HepG2 (cell line): Measurements from ENCODE around the gene ATP6V0D1. TPM values are rescaled to one million over a fixed set of nuclear protein-coding genes. Genes with fewer than 3 reads are reported as not detected.
A peak's percentile ranks its signal among the peaks of the same experiment; 100 is the strongest.

Source experiments
- ATAC-seq: fragments of 200-7000 bp; cut with Tn5 transposase; 3 replicates; pipeline ENCODE4 v1.9.1; 2020; ENCODE audit warnings: mild to moderate bottlenecking, moderate library complexity
- BruUV-seq: library from RNA; stranded (reverse); fragments of 400-500 nt; replicated peaks from 2 replicates; lab custom pipeline; 2021; lab: Mats Ljungman, UMichigan
- CTCF ChIA-PET: fragments of 300-600 bp; formaldehyde crosslinking; extraction: SDS; loops from one replicate; lab custom pipeline; 2021; ENCODE audit warnings: low total read pairs, inconsistent platforms, low intra/inter-chr PET ratio; lab: Yijun Ruan, JAX
- POLR2A ChIA-PET: fragments of 350-600 bp; sonication (Branson Sonifier 250); formaldehyde crosslinking; loops from one replicate; lab custom pipeline; 2020; ENCODE audit warnings: antibody characterized with exemption, inconsistent platforms; lab: Yijun Ruan, JAX
- DNase-seq: peaks from one replicate; pipeline ENCODE4 v3.0.0-alpha.2; 2015; ENCODE audit warnings: low spot score
- FAIRE-seq: peaks from 3 replicates; lab custom pipeline; 2011; peaks lifted over from hg19 to GRCh38; lab: Jason Lieb, UNC
- H2AFZ ChIP-seq: one replicate; pipeline ENCODE4 v1.6.1; 2011; ENCODE audit warnings: low read length, inconsistent platforms
- H3K27ac ChIP-seq: fragments of 300-600 bp; 3 replicates; pipeline ENCODE4 v1.8.0; 2011; ENCODE audit warnings: mixed run types, mild to moderate bottlenecking, mixed read lengths, low read length, inconsistent platforms; ENCODE audit not compliant: insufficient read depth; ENCODE audit errors: extremely low read length
- H3K27me3 ChIP-seq, 2 experiments: fragments of 200-600 bp in 1 of 2; 2 replicates in 1 of 2; 3 replicates in 1 of 2; pipeline versions ENCODE4 v1.6.0 to v1.8.0; 2011; ENCODE audit warnings: low read length in 2 of 2, mild to moderate bottlenecking in 2 of 2, moderate library complexity in 2 of 2, inconsistent platforms in 1 of 2; ENCODE audit not compliant: insufficient read depth in 2 of 2, control insufficient read depth in 1 of 2
- H3K36me3 ChIP-seq, 2 experiments: fragments of 200-600 bp in 1 of 2; replicated peaks in 1 of 2; 2 replicates in 1 of 2; 3 replicates in 1 of 2; pipeline versions ENCODE4 v1.5.1 to v1.8.0; 2011; ENCODE audit warnings: low read length in 2 of 2, inconsistent platforms in 1 of 2; ENCODE audit not compliant: insufficient read depth in 2 of 2, control insufficient read depth in 1 of 2
- H3K4me1 ChIP-seq: 2 replicates; pipeline ENCODE4 v1.5.1; 2012; ENCODE audit warnings: low read length, inconsistent platforms; ENCODE audit not compliant: insufficient read depth
- H3K4me2 ChIP-seq: 2 replicates; pipeline ENCODE4 v1.6.0; 2011; ENCODE audit warnings: low read depth, low read length, inconsistent platforms
- H3K4me3 ChIP-seq, 3 experiments: fragments of 200-600 bp in 1 of 3; sonication (generic), shearing (Covaris generic) in 1 of 3; replicated peaks in 1 of 3; 2 replicates each; pipeline ENCODE4 v1.5.1; 2011 to 2016; ENCODE audit warnings: low read length in 3 of 3, inconsistent platforms in 2 of 3, low read depth in 2 of 3, mild to moderate bottlenecking in 2 of 3, control low read depth in 1 of 3, mixed read lengths in 1 of 3; ENCODE audit not compliant: insufficient read depth in 1 of 3
- H3K79me2 ChIP-seq: one replicate; pipeline ENCODE4 v1.6.1; 2011; ENCODE audit warnings: low read length, inconsistent platforms; ENCODE audit not compliant: insufficient read depth
- H3K9ac ChIP-seq: 2 replicates; pipeline ENCODE4 v1.6.0; 2011; ENCODE audit warnings: mild to moderate bottlenecking, low read depth, low read length, inconsistent platforms; ENCODE audit not compliant: insufficient read depth
- H3K9me3 ChIP-seq: 2 replicates; pipeline ENCODE4 v1.5.1; 2012; ENCODE audit warnings: mild to moderate bottlenecking, low read length
- H4K20me1 ChIP-seq: 2 replicates; pipeline ENCODE4 v1.6.0; 2011; ENCODE audit warnings: inconsistent platforms, mild to moderate bottlenecking, low read length, moderate library complexity; ENCODE audit not compliant: insufficient read depth
- CEBPG ChIP-seq: IDR thresholded peaks from 2 replicates; pipeline ENCODE4 v1.6.1; 2016
- CHCHD3 ChIP-seq: sonication (generic); formaldehyde crosslinking; IDR thresholded peaks from 2 replicates; pipeline ENCODE4 v1.8.0; 2022; ENCODE audit warnings: mild to moderate bottlenecking, missing genetic modification reagents, moderate library complexity
- ELF1 ChIP-seq: sonication (generic); formaldehyde crosslinking; IDR thresholded peaks from 2 replicates; pipeline ENCODE4 v1.4.0; 2020; ENCODE audit warnings: missing genetic modification reagents
- ERF ChIP-seq: IDR thresholded peaks from 2 replicates; pipeline ENCODE4 v1.6.1; 2018; ENCODE audit warnings: missing biosample characterization, missing genetic modification reagents
- IKZF1 ChIP-seq: fragments of 450-650 bp; IDR thresholded peaks from 2 replicates; pipeline ENCODE4 v1.7.1; 2016
- PHF8 ChIP-seq: sonication (generic); formaldehyde crosslinking; IDR thresholded peaks from 2 replicates; pipeline ENCODE4 v1.5.0; 2020; ENCODE audit warnings: missing genetic modification reagents
- REL ChIP-seq: sonication (generic); formaldehyde crosslinking; conservative IDR thresholded peaks from 2 replicates; pipeline ENCODE4 v1.8.0; 2022; ENCODE audit warnings: mild to moderate bottlenecking, missing genetic modification reagents, moderate library complexity
- THAP11 ChIP-seq: IDR thresholded peaks from 2 replicates; pipeline ENCODE4 v1.6.1; 2016; ENCODE audit warnings: missing biosample characterization, missing genetic modification reagents
- YEATS2 ChIP-seq: sonication (generic); formaldehyde crosslinking; IDR thresholded peaks from 2 replicates; pipeline ENCODE4 v1.4.0; 2020; ENCODE audit warnings: missing genetic modification reagents, borderline replicate concordance
- ZFP36L2 ChIP-seq: sonication (generic); formaldehyde crosslinking; IDR thresholded peaks from 2 replicates; pipeline ENCODE4 v1.4.0; 2020; ENCODE audit warnings: missing genetic modification reagents
- ZNF263 ChIP-seq: sonication (generic); formaldehyde crosslinking; IDR thresholded peaks from 2 replicates; pipeline ENCODE4 v1.4.0; 2020; ENCODE audit warnings: missing genetic modification reagents
- ZNF557 ChIP-seq: sonication (generic); formaldehyde crosslinking; IDR thresholded peaks from 2 replicates; pipeline ENCODE4 v1.4.0; 2020; ENCODE audit warnings: missing genetic modification reagents
- ZNF615 ChIP-seq: sonication (generic); formaldehyde crosslinking; IDR thresholded peaks from 2 replicates; pipeline ENCODE4 v1.5.0; 2020; ENCODE audit warnings: mild to moderate bottlenecking, missing genetic modification reagents, borderline replicate concordance
- ZNF761 ChIP-seq: sonication (generic); formaldehyde crosslinking; conservative IDR thresholded peaks from 2 replicates; pipeline ENCODE4 v1.4.0; 2020; ENCODE audit warnings: mild to moderate bottlenecking, missing genetic modification reagents
- ZZZ3 ChIP-seq: sonication (generic); formaldehyde crosslinking; IDR thresholded peaks from 2 replicates; pipeline ENCODE4 v1.4.0; 2020; ENCODE audit warnings: missing genetic modification reagents, mild to moderate bottlenecking, borderline replicate concordance
- WGBS: methylation state at CpG from one replicate; pipeline ENCODE4 v1.1.6; 2017; ENCODE audit warnings: low lambda C conversion rate; 5-methylcytosine and 5-hydroxymethylcytosine counted together
- in situ Hi-C: cut with HindIII; loops from 2 replicates; pipeline ENCODE4 v1.10.0; 2017; ENCODE audit warnings: low pct_unique_long_range_greater_than_20kb; ENCODE audit not compliant: extremely low pct_ligation_motif_present
- intact Hi-C: fragments of 100-400 bp; cut with micrococcal nuclease; formaldehyde crosslinking; loops from one replicate; pipeline ENCODE4 v1.10.0; 2022; ENCODE audit not compliant: unreplicated experiment
- polyA plus RNA-seq, 8 experiments: library from polyadenylated mRNA; depleted of rRNA in 3 of 8; stranded (reverse) in 7 of 8; unstranded in 1 of 8; fragments of >200 nt; fragmentation: Illumina TruSeq in 4 of 8; extraction: Trizol in 4 of 8; gene quantifications; 2 replicates each; pipeline versions ENCODE4 v1.2.1 to v1.2.3, GENCODE V29; 2011 to 2016; ENCODE audit warnings: low read depth in 4 of 8, missing spikeins in 1 of 8, mixed read lengths in 1 of 8; ENCODE audit not compliant: insufficient read depth in 1 of 8
- total RNA-seq, 5 experiments: library from RNA; depleted of rRNA; stranded (reverse); fragments of >200 nt; fragmentation: Illumina TruSeq; extraction: Trizol; gene quantifications; 2 replicates each; pipeline ENCODE4 v1.2.3, GENCODE V29; 2016; ENCODE audit warnings: low read depth in 1 of 5
- TF ChIP-seq, protein P1 (sequence below): conservative IDR thresholded peaks from 2 replicates; pipeline ENCODE4 v1.6.1; 2018; ENCODE audit warnings: missing genetic modification reagents
- TF ChIP-seq, protein P2 (sequence below): sonication (generic); formaldehyde crosslinking; IDR thresholded peaks from 2 replicates; pipeline ENCODE4 v1.5.0; 2020; ENCODE audit warnings: mild to moderate bottlenecking, missing genetic modification reagents, moderate library complexity
- TF ChIP-seq, protein P3 (sequence below): sonication (generic); formaldehyde crosslinking; IDR thresholded peaks from 2 replicates; pipeline ENCODE4 v1.5.0; 2020; ENCODE audit warnings: missing genetic modification reagents
- TF ChIP-seq, protein P4 (sequence below): sonication (generic); formaldehyde crosslinking; IDR thresholded peaks from 2 replicates; pipeline ENCODE4 v1.9.0; 2021; ENCODE audit warnings: missing genetic modification reagents, mild to moderate bottlenecking, borderline replicate concordance

Gene ATP6V0D1
- total and polyA plus RNA-seq, 2 of the 13 experiments (the other 11 are each of a cell fraction or from before 2014, with no cell fraction given) = 51.1 to 61.3 TPM

DNA sequence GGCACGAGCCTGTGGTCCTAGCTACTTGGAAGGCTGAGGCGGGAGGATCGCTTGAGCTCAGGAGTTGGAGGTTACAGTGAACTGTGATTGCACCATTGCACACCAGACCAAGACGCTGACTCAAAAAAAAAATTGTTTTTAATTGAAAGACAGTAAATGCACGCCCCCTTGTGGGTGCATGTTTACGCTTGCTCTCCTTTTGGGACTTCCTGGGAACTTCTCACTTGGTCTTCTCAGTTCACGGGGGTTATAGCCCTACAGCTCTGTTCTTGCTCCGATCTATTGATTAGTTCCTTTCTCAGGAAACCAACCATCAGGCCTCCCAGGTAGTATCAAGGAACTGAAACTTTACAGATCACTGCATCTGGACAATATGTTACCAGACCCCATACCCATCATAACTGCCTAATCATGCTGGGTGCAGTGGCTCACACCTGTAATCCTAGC, 33.4 kb upstream of the ATP6V0D1 start:
- no TSS peak for BruUV-seq
- H4K20me1 ChIP-seq = no peaks in the 10 kb centered on the region
- H3K9me3 ChIP-seq = no peaks in the 10 kb centered on the region
- H3K27me3 ChIP-seq = peaks cover 0 to 12% of the 10 kb centered on the region in 2 experiments; a peak in 1 of 5 replicates
- H3K79me2 ChIP-seq = no peaks in the 10 kb centered on the region
- FAIRE-seq (peak; percentile 94), ATAC-seq (peak; percentile 57), DNase-seq (peak; percentile 87)
- intact Hi-C loops = loop anchor here (1.0 kb wide), 3 partner anchors 20 to 89 kb away; partner anchors contain the start of gene ATP6V0D1
- WGBS = under 1% methylated on average over 8 of the region's 8 CpGs
- ChIA-PET CTCF (interaction anchor here (0.8 to 4.2 kb wide), 5 partner anchors 13 to 33 kb away, joined by 3 to 46 read pairs (median 4); partner anchors contain the start of gene ATP6V0D1), POLR2A (interaction anchor here (0.6 to 1.5 kb wide), 3 partner anchors 33 to 146 kb away, joined by 3 to 8 read pairs (median 3); partner anchors contain the start of genes ACD and ATP6V0D1)
- no peaks in the 10 kb centered on the region for H3K36me3 ChIP-seq
- peak overlapping the region; percentile 34 for H3K4me2 ChIP-seq
- in situ Hi-C loops = no loop called here
- H3K9ac ChIP-seq = no peak overlapping the region
- H3K27ac ChIP-seq = no peak overlapping the region
- no peak overlapping the region for H2AFZ ChIP-seq
- no peak overlapping the region for H3K4me3 ChIP-seq
- peaks cover 19% of the 10 kb centered on the region for H3K4me1 ChIP-seq
- TF ChIP-seq IKZF1 (no peak), YEATS2 (CRISPR knock-in tag) (0 out of 2 replicates have a peak, but pooled peaks have one; percentile 27), CHCHD3 (CRISPR knock-in tag) (no peak), ZFP36L2 (no peak), ZNF557 (no peak), ELF1 (peak; percentile 32; the same call in 1 of the 2 replicates), ZNF615 (CRISPR knock-in tag) (no peak), THAP11 (CRISPR knock-in tag) (0 out of 2 replicates have a peak, but pooled peaks have one; percentile 24), ZZZ3 (CRISPR knock-in tag) (no peak), CEBPG (CRISPR knock-in tag) (peak; percentile 73), ZNF761 (no peak), PHF8 (CRISPR knock-in tag) (no peak), ERF (CRISPR knock-in tag) (no peak), REL (CRISPR knock-in tag) (no peak), ZNF263 (0 out of 2 replicates have a peak, but pooled peaks have one; percentile 24)
- TF ChIP-seq, protein P1, sequence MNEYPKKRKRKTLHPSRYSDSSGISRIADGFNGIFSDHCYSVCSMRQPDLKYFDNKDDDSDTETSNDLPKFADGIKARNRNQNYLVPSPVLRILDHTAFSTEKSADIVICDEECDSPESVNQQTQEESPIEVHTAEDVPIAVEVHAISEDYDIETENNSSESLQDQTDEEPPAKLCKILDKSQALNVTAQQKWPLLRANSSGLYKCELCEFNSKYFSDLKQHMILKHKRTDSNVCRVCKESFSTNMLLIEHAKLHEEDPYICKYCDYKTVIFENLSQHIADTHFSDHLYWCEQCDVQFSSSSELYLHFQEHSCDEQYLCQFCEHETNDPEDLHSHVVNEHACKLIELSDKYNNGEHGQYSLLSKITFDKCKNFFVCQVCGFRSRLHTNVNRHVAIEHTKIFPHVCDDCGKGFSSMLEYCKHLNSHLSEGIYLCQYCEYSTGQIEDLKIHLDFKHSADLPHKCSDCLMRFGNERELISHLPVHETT (CRISPR knock-in tag) = 0 out of 2 replicates have a peak, but pooled peaks have one; percentile 22
- TF ChIP-seq, protein P2, sequence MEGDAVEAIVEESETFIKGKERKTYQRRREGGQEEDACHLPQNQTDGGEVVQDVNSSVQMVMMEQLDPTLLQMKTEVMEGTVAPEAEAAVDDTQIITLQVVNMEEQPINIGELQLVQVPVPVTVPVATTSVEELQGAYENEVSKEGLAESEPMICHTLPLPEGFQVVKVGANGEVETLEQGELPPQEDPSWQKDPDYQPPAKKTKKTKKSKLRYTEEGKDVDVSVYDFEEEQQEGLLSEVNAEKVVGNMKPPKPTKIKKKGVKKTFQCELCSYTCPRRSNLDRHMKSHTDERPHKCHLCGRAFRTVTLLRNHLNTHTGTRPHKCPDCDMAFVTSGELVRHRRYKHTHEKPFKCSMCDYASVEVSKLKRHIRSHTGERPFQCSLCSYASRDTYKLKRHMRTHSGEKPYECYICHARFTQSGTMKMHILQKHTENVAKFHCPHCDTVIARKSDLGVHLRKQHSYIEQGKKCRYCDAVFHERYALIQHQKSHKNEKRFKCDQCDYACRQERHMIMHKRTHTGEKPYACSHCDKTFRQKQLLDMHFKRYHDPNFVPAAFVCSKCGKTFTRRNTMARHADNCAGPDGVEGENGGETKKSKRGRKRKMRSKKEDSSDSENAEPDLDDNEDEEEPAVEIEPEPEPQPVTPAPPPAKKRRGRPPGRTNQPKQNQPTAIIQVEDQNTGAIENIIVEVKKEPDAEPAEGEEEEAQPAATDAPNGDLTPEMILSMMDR (CRISPR knock-in tag) = peak; percentile 83
- TF ChIP-seq, protein P3, sequence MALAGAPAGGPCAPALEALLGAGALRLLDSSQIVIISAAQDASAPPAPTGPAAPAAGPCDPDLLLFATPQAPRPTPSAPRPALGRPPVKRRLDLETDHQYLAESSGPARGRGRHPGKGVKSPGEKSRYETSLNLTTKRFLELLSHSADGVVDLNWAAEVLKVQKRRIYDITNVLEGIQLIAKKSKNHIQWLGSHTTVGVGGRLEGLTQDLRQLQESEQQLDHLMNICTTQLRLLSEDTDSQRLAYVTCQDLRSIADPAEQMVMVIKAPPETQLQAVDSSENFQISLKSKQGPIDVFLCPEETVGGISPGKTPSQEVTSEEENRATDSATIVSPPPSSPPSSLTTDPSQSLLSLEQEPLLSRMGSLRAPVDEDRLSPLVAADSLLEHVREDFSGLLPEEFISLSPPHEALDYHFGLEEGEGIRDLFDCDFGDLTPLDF (CRISPR knock-in tag) = no peak
- TF ChIP-seq, protein P4, sequence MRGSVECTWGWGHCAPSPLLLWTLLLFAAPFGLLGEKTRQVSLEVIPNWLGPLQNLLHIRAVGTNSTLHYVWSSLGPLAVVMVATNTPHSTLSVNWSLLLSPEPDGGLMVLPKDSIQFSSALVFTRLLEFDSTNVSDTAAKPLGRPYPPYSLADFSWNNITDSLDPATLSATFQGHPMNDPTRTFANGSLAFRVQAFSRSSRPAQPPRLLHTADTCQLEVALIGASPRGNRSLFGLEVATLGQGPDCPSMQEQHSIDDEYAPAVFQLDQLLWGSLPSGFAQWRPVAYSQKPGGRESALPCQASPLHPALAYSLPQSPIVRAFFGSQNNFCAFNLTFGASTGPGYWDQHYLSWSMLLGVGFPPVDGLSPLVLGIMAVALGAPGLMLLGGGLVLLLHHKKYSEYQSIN (CRISPR knock-in tag) = no peak
